NCI-H187 treated with DMSO at 0.1 percent for 48 hours (cell line): ENCODE results near the gene SLC35B2.
A peak's percentile ranks its signal among the peaks of the same experiment; 100 is the strongest.

Experiments
- DNase-seq: peaks from one replicate; lab custom pipeline; 2025; lab: John Stamatoyannopoulos, UW

The SLC35B2 gene

DNA sequence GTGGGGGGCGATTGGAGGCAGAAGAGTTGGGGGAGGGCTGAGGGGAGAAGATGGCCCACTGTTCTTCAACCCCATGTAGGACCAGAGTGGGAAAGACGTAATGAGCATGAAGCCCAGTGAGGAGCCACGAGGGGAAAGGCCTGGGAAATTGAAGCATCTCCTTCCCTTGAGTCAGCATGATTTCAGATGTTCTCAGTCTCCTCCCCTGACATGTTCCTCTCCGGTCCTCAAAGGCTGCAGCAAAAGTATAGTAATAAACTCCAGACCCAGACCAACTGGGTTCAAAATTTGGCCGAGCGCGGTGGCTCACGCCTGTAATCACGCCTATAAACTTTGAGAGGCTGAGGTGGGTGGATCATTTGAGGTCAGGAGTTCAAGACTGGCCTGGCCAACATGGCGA, 9.9 kb upstream of the SLC35B2 start:
- no peak for DNase-seq

DNA sequence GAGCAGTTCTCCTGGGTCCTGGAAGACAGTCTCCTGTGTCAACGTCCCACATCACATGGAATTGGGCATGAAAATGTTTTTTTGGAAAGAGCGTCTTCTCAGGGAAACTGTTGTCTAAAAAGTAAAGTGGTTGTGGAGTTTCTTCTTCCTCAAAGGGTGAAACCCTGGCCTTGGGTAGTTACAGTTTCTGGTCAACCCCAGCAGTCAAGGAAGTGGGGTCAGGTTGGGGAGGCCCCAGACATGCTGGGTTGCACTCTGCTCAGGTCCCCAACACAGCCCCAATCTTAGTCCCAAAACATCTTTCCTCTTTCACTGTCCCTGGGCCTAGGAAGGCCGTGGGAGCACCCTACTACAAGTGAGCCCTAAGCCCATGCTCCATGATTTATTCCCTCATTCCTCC, 9.0 kb upstream of the SLC35B2 start:
- no peak for DNase-seq

DNA sequence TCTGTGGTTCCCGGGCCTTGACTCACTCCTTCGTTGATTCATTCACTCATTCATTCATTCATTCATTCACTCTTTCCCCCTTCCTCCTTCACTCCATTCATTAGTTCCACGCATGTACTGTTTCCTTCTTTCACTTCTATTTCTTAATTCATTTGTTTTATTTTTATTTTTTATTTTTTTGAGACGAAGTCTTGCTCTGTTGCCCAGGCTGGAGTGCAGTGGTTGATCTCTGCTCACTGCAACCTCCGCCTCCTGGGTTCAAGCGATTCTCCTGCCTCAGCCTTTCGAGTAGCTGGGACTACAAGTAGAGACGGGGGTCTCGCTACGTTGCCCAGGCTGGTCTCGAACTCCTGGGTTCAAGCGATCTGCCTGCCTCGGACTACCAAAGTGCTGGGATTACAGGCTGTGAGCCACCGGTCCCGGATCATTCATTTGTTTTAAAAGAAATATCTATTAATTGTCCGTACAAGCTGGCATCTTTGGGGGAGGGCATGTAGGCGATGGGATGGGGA, 8.4 kb upstream of the SLC35B2 start:
- DNase-seq: no peak

DNA sequence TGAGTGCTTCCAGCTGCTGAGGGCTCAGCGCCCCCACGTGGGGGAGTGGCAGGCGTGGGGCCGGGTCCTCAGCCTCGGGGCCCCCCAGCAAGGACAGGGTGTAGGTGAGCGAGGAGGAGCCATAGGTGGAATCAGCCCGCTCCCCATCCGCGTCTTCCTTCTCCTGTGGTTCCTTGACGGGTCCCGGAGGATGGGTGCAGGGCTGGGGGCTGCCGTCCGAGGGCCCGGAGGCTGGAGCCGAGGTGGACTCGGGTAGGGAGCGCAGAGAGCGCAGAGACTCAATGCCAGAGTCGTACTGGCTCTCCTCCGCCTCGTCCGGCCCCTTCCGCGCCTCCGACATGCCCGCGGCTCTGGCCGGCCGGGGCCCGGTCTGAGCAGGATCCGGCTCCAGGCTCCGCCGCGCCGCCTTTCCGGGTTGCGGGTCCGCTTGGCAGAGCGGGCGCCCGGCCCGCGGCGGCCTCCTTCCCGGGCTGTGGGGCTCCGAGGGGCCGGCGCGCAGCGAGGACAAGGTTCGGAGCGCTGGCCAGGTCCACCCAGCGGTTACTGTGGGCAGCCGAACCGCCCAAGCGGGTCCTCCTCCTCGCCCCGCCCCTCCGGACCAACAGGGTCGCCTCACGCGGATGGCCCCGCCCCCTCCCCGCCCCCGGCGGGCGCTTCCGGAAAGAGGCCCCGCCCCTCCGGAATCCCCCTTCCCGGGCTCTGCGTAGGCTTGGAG, 7.8 kb upstream of the SLC35B2 start, which contains the start of gene NFKBIE:
Gene NFKBIE (minus strand): TSS at position 545 of the 715 bp plus-strand sequence. CDS start 205 bp downstream, at position 340.
- DNase-seq: peak; percentile 6

DNA sequence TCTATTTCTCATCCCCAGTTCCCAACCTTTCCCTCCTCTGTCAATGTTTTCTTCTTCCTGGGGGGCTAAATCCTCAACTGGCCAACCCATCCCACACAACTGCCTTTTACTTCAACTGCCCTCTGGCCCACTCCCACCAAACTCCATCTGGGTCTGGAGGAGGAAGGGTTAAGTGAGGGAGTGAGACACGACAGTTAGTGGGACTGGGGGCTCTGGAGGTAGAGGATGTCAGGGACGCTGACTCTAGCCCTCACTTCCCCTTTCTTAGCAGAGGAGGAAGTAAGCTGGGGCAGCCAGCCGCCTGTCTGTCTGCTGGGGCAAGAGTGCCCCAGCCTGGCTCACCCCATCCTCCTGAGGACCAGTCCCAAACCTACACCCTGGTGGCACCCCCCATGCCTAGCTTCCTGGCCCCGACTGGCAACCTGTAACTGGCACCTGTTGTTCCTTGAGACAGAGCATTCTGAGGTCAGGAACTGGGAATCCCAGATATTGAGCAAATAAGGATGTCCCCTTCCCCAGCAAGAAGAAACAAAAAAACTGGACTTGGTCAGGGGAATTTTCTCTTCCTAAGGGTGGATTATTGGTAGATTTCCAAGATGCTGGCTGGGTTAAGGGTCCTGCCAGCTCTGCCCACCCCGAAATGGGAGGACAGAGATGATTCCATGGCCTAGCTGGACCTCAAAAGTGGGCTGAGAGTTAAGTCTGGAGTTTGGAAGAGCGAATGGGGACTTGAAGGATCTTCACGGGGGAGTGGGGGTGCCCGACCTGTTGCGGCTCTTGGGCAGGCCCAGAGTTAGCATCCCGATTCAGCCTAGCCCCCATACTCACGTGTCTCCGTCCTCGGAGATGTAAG, 7.1 kb upstream of the SLC35B2 start:
- DNase-seq: no peak

DNA sequence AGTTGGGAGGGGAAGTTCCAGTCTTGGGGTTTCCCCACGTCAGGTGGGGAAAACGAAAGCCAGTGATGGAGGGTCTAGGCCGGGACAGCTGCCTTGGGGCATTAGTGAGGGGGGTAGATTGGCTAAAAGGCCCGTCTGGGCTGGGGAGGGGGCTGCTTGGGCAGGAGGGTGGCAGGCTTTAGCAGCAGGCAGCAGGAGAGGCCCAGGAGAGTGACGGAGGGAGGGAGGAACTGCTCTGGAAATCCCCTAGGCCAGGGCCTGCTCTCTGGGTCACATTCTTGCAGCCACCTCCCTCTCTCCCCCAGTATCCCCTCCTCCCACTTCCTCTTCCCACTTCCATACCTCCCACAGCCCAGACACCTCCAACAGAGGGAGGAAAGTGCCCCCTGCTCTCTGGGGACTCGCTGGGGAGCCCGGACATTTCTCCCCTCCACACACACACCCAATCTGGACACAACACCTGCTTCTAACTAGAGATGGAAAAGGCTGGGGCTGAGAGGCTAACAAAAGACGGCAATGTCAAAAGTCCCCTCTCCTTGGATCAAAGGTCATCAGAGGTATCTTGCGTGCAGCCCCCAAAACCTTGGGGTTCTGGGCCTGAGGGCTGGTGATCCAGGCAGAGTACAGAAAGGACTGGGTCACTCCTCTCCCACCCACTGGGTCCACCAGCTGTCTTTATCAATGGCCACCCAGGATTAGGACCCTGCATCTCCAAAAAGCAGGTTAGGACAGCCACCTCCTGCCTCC, 6.2 kb upstream of the SLC35B2 start:
- no peak for DNase-seq

DNA sequence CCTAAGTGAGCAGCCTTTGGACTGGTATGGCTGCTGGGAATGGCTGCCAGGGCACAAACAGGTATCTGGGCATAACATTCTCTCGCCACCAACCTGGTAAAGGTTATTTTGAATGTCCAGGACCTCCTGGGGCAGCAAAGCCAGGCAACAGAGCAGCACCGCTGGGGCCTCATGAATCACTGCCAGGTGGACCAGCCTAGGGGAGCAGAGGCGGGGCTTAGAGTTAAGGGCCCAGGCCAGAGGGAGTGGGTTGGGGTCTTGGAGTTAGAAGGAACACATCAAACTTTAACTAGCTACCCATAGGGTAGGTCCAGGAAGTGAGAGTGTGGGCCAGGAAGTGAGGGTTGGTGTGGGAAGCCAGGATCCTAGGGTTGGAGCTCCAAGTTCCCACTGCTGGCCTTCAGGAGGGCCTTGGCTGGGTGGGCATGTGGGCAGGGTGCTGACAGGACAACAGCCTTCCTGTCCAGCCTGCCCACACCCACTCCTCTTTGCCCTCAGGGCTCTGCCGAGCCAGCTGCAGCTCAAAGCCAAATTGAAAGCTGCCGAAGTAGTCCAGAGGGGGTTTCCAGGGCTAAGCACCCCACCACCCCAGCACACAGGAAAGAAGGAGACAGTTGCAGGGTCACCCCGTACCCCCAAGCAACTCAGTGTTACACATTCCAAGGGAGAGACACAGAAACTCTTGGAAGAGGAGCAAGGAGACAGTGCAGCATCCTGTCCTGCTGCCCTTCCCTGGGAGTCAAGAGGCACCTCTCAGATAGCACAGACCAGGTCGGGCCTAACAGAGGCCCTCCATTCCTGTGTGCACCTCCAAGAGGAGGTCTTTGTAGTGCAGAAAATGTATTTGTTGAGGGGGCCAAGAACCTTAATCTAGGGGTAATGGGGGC, 5.4 kb upstream of the SLC35B2 start:
- no peak for DNase-seq

DNA sequence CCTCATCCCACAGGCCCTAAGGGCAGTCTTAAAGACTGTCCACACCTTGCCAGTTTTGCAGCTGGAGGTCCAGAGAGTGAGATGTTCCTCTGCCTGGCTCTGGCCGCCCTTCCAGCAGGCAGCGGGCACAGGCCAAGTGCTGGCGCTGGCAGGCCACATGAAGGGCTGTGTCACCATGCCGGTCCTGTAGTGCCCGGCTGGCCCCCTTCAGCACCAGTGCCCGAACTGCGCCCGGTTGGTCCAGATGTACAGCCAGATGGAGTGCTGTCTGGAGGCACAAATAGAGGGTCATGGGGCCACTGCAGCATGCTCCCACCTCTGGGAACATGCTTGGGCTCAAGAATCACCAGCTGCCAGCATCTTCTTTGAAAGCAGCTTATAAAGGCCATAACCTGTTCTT, 4.3 kb upstream of the SLC35B2 start:
- DNase-seq: no peak

DNA sequence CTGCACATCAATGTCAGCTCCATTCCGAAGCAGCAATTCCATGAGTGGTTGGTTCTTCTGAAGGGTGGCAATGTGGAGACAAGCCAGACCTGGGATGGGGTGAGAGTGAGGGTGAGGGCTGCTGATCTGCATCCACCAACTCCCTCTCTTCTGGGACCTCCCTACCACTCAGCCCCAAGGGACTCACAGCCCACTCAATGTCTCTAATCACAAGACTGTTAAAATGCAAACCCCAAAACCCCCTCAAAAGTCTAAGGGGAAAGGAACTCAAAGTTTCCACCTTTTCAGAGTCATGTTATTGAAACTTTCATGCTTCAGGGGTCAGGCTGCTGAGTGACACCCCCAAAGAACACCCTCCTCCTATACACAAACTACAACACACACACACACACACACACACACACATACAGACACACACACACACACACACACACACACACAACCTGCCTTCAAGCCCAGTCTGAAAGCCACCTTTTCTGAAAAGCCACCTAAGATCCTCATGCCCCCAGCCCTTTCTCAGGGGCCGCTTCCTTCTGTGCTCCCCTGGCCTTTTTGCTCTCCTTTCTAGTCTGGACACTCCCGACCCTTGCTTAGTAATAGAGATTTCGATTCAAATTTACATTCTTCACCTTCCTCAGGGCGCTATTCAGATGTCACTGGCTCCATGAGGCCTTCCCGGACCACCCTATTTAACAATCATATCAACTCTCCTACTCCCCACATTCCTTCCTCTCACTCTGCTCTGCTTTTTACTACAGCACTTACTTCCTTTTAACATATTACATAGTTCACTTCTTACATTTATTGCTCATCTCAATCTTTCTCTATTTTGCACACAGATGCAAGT, 3.3 kb upstream of the SLC35B2 start:
- DNase-seq: no peak

DNA sequence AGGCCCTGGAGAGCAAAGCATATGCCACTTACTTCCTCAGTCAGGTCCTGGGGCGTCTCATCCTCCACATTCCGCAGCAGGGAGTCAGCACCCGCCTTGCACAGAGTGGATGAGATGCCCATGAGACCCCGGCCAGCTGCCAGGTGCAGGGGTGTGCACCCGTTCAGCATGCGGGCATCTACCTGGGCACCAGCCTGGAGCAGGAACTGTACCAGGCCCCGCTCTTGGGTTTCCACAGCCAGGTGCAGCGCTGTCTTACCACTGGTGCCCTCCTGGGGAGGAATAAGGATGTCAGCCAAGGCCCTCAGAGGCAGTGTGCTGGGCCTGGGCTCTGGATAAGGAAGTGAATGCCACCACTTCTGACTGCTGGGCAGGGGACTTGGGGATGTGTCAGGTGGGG, 2.7 kb upstream of the SLC35B2 start:
- DNase-seq: no peak

DNA sequence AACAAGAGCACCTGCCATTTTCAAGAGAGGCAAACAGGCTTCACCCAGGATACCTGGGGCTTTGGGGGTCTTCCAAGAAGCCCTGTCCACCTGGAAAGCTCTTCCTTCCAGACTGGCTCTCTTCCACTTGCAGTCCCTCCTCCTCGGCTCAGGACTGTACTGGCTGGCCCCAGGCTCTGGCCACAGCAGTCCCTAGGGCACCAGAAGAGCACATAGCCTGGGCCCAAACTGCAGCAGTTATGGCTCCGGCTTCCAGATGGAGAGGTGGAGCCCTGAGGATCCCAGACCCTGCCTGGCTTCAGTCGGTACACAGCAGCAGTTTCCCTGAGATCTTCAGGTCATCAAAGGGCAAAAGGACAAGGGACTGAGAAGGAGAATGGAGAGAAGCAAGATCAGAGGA, 1.6 kb upstream of the SLC35B2 start:
- no peak for DNase-seq

DNA sequence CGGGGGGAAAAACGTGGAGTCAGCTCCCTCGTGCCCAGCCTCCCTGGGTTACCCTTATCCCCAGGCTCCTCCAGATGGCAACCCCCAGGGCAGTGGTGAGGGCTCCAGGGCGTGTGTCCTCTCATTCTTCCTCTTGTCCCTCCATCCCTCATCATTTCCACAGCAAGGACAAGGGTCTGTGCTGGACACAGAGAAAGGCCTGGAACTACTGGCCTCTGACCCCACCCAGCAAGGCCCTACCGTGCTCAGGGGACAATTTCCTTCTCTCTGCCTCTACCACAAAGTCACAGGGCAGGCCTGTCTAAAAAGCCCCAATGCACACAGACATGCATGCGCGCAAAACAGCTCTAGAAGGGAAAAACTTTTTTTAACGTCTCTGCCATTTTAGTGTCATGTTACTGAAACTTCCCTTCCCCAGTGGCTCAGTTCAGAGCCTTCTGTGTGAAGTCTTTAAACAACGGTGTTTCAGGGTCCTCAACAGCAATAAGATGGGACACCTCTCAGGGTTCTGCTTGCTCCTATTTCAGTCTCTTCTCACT, 1.1 kb upstream of the SLC35B2 start:
- DNase-seq: no peak

DNA sequence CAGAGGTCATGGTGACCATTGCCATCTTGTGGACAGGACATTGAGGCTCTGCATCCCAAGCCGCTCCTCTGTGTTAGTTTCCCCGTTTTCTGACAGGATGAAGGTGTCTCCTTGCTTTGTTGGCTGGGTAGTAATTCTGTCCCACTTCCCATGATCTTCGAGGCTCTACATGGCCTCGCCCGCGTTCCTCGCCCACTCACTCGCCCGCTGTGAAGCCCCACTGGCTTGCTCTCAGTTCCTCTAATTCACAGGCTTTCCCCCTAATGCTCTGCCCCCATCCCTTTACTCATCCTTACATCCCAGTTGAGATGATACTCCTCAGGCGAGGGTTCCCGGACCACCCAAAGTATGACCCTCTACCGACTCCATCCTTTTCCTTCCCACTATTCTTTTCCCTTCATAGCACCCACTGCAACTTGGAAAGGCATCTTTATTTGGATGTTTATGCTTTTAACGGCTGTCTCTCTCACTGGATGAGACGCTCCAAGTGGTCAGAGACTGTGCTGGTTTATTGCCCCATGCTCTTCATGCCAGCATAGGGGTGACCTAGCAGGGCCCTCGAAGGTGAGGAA, 511 bp upstream of the SLC35B2 start:
- DNase-seq: no peak

DNA sequence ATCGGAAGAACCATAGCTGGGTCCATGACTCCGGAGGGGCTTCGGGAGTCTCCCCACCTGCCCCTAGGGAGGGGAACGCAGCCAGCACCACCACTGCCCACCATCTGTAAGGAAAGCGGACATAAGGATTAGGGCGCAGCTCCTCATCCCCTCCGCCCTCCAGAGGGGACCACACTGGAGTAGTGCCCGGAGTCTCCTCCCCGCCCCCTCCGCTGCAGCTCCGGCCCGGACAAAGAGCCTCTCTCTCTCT, 628 bp downstream of the SLC35B2 start:
- DNase-seq: no peak

DNA sequence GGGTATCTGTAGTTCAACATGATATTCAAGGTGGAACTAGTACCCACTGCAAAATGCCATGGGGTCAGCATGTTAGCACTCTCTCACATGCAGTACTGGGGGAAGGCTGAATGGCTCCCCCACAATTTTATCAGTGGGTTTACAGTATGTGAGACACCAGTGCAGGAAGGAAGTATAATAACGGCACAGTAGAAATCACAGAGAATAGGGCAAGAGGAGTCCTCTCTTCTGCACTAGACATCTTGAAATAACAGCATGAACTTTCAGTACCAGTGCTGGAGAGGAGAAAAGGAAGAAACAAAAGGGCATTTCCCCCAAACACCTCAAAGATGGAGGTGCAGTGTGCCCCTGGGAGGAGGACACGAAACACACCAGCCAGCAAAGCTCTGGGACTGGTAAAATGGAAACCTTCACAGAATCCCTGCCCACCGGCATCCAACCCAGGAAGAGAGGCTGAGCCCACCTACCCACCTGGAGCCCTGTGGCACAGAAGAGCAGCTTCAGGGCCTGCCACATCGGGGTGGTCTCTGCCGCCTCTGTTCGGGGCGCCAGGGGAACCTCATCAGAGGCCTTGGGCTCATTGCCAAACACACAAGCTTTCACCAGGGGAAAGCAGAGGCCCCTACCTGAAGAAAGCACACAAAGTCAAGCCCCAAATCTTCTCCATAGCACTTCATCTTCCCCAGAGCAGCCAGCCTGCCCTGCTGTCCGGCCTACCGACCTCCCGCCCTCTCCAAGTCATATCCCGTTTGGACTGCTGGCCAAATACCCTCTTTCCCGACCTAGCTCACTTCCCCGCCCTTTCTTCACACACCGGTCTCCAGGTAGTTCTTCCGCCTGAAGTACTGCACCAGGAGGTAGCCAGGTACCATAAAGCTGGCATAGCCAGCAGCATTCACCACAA, 1.2 kb downstream of the SLC35B2 start:
- no peak for DNase-seq

DNA sequence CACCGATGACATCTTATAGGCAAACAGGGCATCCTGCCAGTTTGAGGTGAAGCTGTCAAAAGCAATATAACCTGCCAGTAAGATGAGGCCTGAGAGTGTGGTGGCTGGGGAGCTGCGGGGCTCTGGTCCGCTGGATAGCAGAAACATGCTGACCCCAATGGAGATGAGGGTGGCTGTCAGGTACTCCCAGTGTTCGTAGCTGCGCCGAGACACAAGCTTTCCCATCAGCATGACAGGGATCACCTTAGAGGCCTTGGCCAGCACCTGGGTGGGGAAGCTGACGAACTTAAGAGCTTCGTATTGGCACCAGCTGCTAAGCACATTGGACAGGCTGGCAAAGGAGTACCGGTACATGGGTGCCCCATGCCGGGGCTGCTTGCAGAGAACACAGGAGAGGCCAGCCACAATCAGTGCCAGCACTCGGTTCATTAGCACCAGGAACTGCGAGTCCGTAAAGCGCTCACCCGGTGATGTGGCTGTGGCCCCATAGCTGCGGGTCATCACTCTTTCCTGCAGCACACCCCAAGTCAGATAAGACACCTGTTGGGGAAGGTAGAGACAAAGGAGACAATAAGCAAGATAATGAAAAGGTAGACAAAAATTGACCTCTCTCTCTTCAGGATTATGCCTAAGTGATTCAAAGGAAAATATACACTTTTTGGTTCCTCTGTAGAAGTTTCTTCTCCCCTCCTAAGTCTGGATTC, 2.1 kb downstream of the SLC35B2 start:
- no peak for DNase-seq

DNA sequence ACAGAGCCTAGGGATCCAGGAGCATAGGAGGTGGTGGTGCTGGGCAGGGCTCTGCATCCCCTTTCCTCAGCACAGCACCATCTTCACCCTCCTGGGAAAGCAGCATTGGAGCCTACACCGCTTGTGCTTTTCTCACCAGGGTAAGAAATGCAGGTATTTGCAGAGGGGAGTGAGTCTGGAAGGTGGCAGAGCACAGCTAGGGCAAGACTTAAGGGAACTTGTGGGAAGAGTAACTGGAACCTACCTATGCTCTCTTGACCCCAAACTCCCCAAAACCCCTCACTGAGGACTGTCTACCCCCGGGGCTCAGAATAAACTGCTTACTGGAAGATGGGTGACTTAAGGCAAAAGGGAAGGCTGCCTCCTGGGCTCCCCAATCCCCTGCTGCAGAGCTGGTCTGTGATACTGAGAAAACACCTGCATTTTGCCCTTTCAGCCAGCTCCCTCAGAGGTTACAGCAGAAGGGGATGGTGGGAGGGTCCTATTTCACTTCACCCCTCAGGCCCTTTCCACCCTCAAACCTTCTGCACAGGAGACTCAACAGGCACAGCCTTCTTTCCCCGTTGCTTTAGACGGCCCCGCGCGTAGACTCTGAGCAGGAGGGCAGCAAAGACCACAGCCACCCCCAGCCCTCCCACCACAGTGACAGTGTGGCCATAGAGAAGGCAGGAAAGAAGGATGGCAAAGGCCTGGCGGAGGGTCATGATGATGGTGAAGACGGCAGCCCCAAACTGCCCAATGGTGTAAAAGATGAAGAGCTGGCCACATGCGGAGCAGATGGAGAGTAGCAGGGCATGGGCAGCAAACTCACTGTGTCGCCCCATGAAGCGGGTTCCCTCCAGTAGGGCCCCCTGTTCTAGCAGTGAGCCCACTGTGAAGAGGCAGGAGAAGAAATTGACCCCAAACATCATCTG, 2.9 kb downstream of the SLC35B2 start:
- DNase-seq: no peak
